AG04449 (cell line): Measurements from ENCODE around the gene ARMC10.
"Not testable (repeated sequence)": the region's sequence is repeated elsewhere in the genome, so short reads cannot be mapped to it uniquely, and the experiment has no call there.

ENCODE experiments used
- CTCF ChIA-PET: fragments of 350-600 bp; formaldehyde crosslinking; extraction: SDS; loops from one replicate; lab custom pipeline; 2021; ENCODE audit warnings: antibody characterized with exemption; lab: Yijun Ruan, JAX
- POLR2A ChIA-PET: fragments of 400-600, 350-600 bp; formaldehyde crosslinking; extraction: SDS; loops from one replicate; lab custom pipeline; 2020; ENCODE audit warnings: antibody characterized with exemption, inconsistent platforms; lab: Yijun Ruan, JAX
- DNase-seq: peaks from one replicate; pipeline ENCODE4 v3.0.0-alpha.2; 2010; ENCODE audit warnings: low read depth, low spot score
- H3K4me3 ChIP-seq: 2 replicates; pipeline ENCODE4 v1.5.1; 2011; ENCODE audit warnings: low read depth, mild to moderate bottlenecking, control low read depth, low read length
- CTCF ChIP-seq: IDR thresholded peaks from one replicate; pipeline ENCODE4 v1.5.1; 2011; ENCODE audit warnings: mild to moderate bottlenecking, moderate library complexity, low read length, control low read depth, inconsistent platforms; ENCODE audit not compliant: insufficient read depth; ENCODE audit errors: missing control alignments

Gene ARMC10

GRCh38 chr7:103097041-103097440, 22.1 kb downstream of the ARMC10 start:
- ChIA-PET POLR2A (no interaction called here), CTCF (interaction anchor here (1.2 to 2.0 kb wide), 3 partner anchors 17 to 35 kb away, joined by 3 to 7 read pairs (median 3); partner anchors contain the start of genes ARMC10 and FBXL13)
- no peak for DNase-seq
- no peak overlapping the region for H3K4me3 ChIP-seq
- no peak for TF ChIP-seq CTCF

- ChIA-PET POLR2A (no interaction called here), CTCF (no interaction called here)
These were observed 25.4 kb downstream of the ARMC10 start for GRCh38 chr7:103100348-103100747.

GRCh38 chr7:103101543-103101942, 26.6 kb downstream of the ARMC10 start:
- H3K4me3 ChIP-seq: no peak overlapping the region
- ChIA-PET CTCF (no interaction called here), POLR2A (interaction anchor here (0.6 kb wide), 1 partner anchor 45 kb away, joined by 3 read pairs; no protein-coding TSS in a partner anchor)
- no peak for TF ChIP-seq CTCF
- no peak for DNase-seq

More at GRCh38 chr7:103100348-103100747, 25.4 kb downstream of the ARMC10 start:
- H3K4me3 ChIP-seq: no peak overlapping the region
- no peak for TF ChIP-seq CTCF
- DNase-seq: no peak

- no peak for DNase-seq
- ChIA-PET CTCF (no interaction called here), POLR2A (no interaction called here)
- H3K4me3 ChIP-seq: no peak overlapping the region
- TF ChIP-seq CTCF: no peak
These were observed 31.2 kb downstream of the ARMC10 start for GRCh38 chr7:103106005-103106702.

- POLR2A ChIA-PET, DNase-seq, H3K4me3 ChIP-seq, CTCF ChIA-PET: not testable (repeated sequence)
These were observed 31.7 kb downstream of the ARMC10 start for GRCh38 chr7:103106703-103107070.

- ChIA-PET CTCF (no interaction called here), POLR2A (no interaction called here)
- no peak overlapping the region for H3K4me3 ChIP-seq
- TF ChIP-seq CTCF: no peak
- peak; percentile 75 for DNase-seq
These were observed 38.2 kb downstream of the ARMC10 start for GRCh38 chr7:103113164-103113563.
